ENCODE results near the gene DALRD3.

Gene DALRD3

DNA sequence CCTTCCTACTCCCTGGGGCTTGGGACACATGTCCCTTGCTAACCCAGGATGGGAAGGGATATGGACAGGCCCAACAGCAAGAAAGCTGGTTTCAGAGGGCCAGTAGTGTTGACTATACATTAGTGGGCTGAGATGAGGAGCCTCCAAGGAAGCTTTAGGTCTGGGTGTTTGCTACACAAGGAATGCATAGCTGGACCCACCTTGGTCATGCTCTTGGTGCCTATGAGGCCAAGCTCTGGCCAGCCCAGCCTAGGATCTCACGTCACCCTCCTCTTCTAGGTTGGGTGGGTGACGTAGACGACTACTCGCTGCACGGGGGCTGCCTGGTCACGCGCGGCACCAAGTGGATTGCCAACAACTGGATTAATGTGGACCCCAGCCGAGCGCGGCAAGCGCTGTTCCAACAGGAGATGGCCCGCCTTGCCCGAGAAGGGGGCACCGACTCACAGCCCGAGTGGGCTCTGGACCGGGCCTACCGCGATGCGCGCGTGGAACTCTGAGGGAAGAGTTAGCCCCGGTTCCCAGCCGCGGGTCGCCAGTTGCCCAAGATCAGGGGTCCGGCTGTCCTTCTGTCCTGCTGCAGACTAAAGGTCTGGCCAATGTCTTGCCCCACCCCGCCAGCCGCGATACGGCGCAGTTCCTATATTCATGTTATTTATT is 11.8 kb downstream of the DALRD3 start:
- Histone ChIP-seq H3K9me3 (ENCODE audit: low read length) (no peaks in the 10 kb centered on the region), H3K4me1 (ENCODE audit: insufficient read depth, low read length) (peaks cover 17% of the 10 kb centered on the region), H3K27me3 (ENCODE audit: insufficient read depth, low read length) (no peaks in the 10 kb centered on the region), H3K36me3 (ENCODE audit: insufficient read depth, low read length) (peaks cover 5% of the 10 kb centered on the region), H2AFZ (ENCODE audit: low read depth, low read length) (peak overlapping the region; percentile 29), H3K4me3 (ENCODE audit: low read length) (peak overlapping the region; percentile 61)

DNA sequence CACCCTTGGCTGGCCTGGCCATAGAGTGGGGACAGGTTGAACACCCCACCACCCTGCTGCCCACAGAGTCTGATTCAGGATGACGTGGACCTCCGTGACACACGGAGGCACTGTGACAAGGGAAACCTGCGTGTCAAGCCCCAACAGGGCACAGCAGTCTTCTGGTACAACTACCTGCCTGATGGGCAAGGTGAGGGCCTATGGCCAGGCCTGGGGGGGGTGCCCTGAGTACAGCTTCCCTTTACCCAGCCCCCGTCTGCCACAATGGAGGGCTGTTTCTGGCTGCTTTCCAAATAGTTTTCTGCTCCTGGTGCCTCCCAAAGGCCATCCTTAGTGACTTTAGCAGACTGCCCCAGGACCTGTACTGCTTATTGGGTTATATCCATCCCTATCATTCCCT is 12.4 kb downstream of the DALRD3 start:
- H3K4me3 ChIP-seq (ENCODE audit: low read length), result peak overlapping the region; percentile 61
- H3K4me1 ChIP-seq (ENCODE audit: insufficient read depth, low read length), result peaks cover 17% of the 10 kb centered on the region
- peaks cover 2% of the 10 kb centered on the region for H3K36me3 ChIP-seq (ENCODE audit: insufficient read depth, low read length)
- no peaks in the 10 kb centered on the region for H3K27me3 ChIP-seq (ENCODE audit: insufficient read depth, low read length)
- no peak overlapping the region for H2AFZ ChIP-seq (ENCODE audit: low read depth, low read length)
- H3K9me3 ChIP-seq (ENCODE audit: low read length), result no peaks in the 10 kb centered on the region

DNA sequence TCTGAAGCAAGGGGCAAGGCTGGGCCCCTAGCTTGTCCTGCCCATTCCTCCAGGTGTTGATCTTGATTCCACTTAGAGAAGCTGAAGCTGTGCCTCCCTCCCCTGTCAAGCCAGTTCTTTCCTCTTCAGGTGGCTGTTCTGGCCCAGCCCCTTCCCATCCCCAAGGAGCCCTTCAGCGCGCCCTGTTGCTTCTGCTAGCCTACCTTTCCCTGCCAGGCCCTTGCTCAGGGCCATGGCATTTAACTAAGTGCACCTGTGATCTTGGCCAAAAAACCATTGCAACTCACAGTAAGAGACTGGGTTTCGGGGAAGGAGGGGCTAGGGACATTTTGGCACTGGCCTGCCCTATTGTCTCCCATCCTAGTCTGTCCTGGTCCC is 13.1 kb downstream of the DALRD3 start:
- H3K27me3 ChIP-seq (ENCODE audit: insufficient read depth, low read length), result no peaks in the 10 kb centered on the region
- H3K9me3 ChIP-seq (ENCODE audit: low read length), result no peaks in the 10 kb centered on the region
- H2AFZ ChIP-seq (ENCODE audit: low read depth, low read length), result no peak overlapping the region
- peaks cover 2% of the 10 kb centered on the region for H3K36me3 ChIP-seq (ENCODE audit: insufficient read depth, low read length)
- no peak overlapping the region for H3K4me3 ChIP-seq (ENCODE audit: low read length)
- peaks cover 17% of the 10 kb centered on the region for H3K4me1 ChIP-seq (ENCODE audit: insufficient read depth, low read length)

DNA sequence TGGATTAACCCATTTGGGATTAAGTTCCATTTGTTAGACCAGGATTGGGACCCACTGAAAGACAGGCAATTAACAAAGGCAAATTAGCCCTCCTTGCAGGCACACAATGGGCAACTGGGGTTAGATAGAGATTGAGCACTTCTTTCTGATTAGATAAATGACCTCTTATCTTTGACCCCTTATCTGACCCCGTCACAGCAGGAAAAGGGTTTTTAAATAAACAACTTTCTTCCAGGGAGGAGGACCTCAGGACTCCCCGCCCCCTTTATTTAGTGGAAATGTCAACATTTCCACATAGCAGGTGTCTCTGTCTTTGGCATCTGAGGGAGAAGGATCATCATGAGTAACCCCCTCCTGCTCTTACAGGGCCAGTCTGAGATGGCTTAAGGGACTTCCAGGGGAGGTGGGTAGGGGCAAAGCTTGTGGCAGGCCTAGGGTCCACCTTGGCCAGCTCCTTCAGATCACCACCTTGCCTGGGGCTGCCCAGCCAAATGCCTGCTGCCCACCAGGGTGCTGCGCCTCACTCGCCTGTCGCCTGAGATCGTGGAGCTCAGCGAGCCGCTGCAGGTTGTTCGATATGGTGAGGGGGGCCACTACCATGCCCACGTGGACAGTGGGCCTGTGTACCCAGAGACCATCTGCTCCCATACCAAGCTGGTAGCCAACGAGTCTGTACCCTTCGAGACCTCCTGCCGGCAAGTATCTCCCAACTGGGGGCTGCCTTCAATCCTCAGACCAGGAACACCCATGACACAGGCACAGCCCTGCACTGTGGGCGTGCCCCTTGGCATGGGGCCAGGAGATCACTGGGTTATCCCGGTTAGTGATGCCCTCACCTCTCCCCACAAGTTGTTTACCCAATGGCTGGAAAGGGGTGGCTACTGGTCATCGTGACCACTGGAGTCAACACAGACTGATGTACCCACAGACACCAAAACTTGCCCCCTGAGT is 13.8 kb downstream of the DALRD3 start:
- no peak overlapping the region for H3K4me3 ChIP-seq (ENCODE audit: low read length)
- H3K27me3 ChIP-seq (ENCODE audit: insufficient read depth, low read length), result no peaks in the 10 kb centered on the region
- H3K36me3 ChIP-seq (ENCODE audit: insufficient read depth, low read length), result peaks cover 2% of the 10 kb centered on the region
- no peak overlapping the region for H2AFZ ChIP-seq (ENCODE audit: low read depth, low read length)
- no peaks in the 10 kb centered on the region for H3K9me3 ChIP-seq (ENCODE audit: low read length)
- H3K4me1 ChIP-seq (ENCODE audit: insufficient read depth, low read length), result peaks cover 20% of the 10 kb centered on the region

DNA sequence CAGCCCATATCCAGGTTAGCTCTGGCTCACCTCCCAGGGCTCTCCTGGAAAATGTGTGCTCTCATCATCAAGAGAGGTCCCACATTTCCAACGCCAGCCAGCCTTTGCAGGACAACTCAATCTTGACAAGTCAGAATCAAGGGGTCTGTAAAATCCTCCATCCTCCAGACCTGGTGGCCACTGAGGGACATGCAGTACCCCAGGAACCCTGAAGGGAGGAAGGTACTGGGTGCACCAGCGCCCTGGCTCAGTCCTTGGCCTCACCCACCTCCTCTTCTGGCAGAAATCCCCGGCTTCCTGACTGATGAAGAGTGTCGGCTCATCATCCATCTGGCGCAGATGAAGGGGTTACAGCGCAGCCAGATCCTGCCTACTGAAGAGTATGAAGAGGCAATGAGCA is 17.2 kb downstream of the DALRD3 start:
- Histone ChIP-seq H2AFZ (ENCODE audit: low read depth, low read length) (no peak overlapping the region), H3K27me3 (ENCODE audit: insufficient read depth, low read length) (no peaks in the 10 kb centered on the region), H3K4me1 (ENCODE audit: insufficient read depth, low read length) (peaks cover 36% of the 10 kb centered on the region), H3K36me3 (ENCODE audit: insufficient read depth, low read length) (no peaks in the 10 kb centered on the region), H3K4me3 (ENCODE audit: low read length) (no peak overlapping the region), H3K9me3 (ENCODE audit: low read length) (no peaks in the 10 kb centered on the region)

DNA sequence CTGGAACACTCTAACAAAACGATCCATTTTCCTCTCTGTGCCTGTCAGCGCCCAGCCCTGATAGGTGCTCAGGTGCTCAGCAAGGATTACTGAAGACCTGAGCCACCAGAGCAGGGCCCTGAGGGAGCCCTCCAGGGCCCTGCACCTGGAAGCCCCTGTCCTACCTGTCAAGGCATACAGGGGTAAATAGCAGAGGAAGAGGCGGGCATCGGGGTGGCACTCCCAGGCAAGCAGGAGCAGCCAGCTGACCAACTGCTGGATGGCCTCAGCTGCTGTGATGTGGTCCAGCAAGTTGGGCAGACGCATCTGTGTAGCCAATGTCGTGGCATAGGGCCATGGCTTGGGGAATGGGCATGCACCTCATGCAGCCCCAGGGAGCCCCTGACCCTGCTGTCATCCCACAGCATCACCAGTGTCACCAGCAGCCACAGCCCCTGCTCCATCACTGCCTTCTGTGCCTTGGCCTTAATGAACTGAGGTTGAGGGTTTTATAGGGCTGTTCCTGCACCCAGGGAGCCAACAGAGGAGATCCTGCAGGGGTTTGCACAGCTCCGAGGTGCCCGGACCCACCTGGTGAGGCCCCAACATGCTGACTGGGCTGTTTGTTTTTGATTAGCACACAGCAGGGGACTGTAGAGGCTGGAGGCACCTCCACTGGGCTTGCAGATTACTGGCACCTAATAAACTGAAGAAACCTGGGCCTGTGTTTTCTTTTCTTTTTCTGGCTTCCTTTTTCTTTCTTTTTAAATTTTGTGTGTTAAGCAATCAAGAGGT is 19.1 kb downstream of the DALRD3 start:
- H3K4me3 ChIP-seq (ENCODE audit: low read length), result no peak overlapping the region
- no peaks in the 10 kb centered on the region for H3K9me3 ChIP-seq (ENCODE audit: low read length)
- H2AFZ ChIP-seq (ENCODE audit: low read depth, low read length), result no peak overlapping the region
- H3K27me3 ChIP-seq (ENCODE audit: insufficient read depth, low read length), result no peaks in the 10 kb centered on the region
- peaks cover 3% of the 10 kb centered on the region for H3K36me3 ChIP-seq (ENCODE audit: insufficient read depth, low read length)
- peaks cover 34% of the 10 kb centered on the region for H3K4me1 ChIP-seq (ENCODE audit: insufficient read depth, low read length)

DNA sequence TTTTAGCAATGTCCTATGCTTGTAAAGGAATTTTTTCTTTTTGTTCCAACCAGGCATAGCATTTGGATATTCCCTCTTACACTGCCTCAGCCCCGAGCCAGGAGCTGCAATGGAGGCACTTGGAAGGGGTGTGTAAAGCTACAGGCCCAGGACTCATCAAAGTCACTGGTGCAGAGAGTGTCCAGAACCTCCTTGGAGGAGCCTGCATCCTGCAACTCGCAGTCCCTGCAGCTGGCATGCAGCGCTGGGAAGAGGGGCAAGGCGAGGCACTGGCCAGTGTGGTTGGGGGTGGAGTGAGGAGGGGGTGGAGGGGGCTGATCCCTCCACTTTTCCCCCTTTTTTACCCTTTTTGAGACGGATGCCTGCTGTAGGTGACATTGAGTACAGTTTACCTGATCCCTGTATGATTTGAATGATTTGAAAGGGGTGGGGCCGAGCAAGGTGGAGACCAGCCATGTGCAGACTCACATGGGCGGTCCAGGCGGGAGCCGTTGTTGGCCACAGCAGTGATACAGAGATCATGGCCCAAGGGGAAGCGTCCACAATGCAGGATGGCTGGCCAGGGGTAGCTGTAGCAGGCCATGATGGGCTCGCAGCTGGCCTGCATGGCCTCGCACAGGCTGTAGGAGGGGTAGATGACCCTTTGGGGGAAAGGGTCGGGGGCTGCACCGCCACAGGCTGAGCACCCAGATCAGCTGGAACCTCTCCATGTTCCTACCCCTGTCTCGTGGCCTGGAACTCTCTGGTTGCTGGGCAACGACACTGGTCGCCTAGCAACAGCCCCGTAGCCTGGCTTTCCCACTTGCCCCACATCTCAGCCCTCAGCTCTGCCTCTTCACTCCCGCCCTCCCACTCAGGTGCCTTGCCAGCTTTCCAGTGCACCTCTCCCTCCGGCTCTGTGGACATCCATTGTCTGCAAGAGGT is 20.4 kb downstream of the DALRD3 start:
- peaks cover 34% of the 10 kb centered on the region for H3K4me1 ChIP-seq (ENCODE audit: insufficient read depth, low read length)
- H3K4me3 ChIP-seq (ENCODE audit: low read length), result no peak overlapping the region
- H3K9me3 ChIP-seq (ENCODE audit: low read length), result no peaks in the 10 kb centered on the region
- no peak overlapping the region for H2AFZ ChIP-seq (ENCODE audit: low read depth, low read length)
- peaks cover 5% of the 10 kb centered on the region for H3K36me3 ChIP-seq (ENCODE audit: insufficient read depth, low read length)
- H3K27me3 ChIP-seq (ENCODE audit: insufficient read depth, low read length), result no peaks in the 10 kb centered on the region

DNA sequence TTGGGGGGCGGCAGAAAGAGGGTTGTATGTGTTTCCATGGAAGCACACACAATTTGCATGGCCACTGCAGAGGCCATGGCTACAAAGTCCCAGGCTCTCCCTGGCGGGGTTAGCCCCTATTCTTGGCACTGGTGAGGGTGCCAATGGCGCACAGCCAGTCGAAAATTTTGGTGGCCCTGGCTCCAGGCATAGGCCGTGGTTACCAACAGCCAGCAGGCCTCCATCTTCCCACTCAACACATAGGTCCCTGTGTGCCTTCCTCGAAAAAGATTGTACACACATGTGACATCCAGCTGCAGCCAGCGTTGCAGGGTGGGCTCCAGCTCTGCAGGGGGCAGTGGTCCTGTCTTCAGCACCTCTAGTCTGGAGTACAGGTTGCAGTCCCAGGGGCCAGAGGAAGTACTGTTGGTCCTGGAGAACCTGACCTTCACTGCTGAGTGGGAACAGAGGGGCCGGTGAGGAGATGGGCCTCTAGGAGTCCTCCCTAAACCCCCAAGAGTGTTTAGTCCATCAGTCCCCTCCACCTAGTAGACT is 21.2 kb downstream of the DALRD3 start:
- peaks cover 34% of the 10 kb centered on the region for H3K4me1 ChIP-seq (ENCODE audit: insufficient read depth, low read length)
- H3K4me3 ChIP-seq (ENCODE audit: low read length), result no peak overlapping the region
- H3K36me3 ChIP-seq (ENCODE audit: insufficient read depth, low read length), result peaks cover 5% of the 10 kb centered on the region
- H2AFZ ChIP-seq (ENCODE audit: low read depth, low read length), result no peak overlapping the region
- no peaks in the 10 kb centered on the region for H3K9me3 ChIP-seq (ENCODE audit: low read length)
- no peaks in the 10 kb centered on the region for H3K27me3 ChIP-seq (ENCODE audit: insufficient read depth, low read length)

DNA sequence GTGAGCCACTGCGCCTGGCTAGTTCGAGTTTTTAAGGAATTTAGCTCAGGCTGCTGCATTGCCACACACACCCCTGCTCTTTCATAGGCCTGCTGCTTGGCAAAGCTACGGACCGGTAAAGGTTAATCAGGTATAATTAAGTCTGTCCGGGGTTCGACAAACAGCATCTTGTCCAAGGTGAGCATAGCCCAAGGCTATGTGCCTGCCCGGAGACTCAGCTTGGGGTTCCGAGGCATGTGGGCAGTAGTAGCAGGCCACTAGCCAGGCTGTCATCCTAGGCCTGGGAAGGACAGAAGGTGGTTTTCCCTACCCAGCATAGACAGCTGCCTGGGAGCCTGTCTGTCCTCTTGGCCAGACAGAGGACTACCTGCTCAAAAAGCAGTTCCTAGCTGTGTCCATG is 21.7 kb downstream of the DALRD3 start:
- Histone ChIP-seq H3K4me3 (ENCODE audit: low read length) (no peak overlapping the region), H3K27me3 (ENCODE audit: insufficient read depth, low read length) (no peaks in the 10 kb centered on the region), H2AFZ (ENCODE audit: low read depth, low read length) (no peak overlapping the region), H3K4me1 (ENCODE audit: insufficient read depth, low read length) (peaks cover 36% of the 10 kb centered on the region), H3K9me3 (ENCODE audit: low read length) (no peaks in the 10 kb centered on the region), H3K36me3 (ENCODE audit: insufficient read depth, low read length) (peaks cover 5% of the 10 kb centered on the region)

DNA sequence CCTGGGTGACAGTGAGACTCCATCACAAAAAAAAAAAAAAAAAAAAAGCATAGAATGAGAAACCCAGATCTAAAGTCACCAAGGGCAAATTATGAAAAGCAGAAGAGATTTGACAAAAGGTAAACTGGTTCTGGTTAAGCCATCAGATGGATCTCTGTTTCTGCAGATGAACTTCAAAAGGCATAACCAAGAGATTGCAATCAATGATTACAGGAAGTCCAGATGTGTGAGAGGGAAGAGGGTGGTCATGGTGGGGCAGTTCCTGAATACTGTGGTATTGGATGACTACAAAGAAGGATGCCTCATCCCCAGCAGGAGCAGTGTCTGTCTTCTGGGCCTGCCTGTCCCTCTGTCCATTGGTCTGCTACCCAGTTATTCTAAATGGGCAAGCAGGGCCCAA is 24.5 kb downstream of the DALRD3 start:
- H2AFZ ChIP-seq (ENCODE audit: low read depth, low read length), result no peak overlapping the region
- no peaks in the 10 kb centered on the region for H3K27me3 ChIP-seq (ENCODE audit: insufficient read depth, low read length)

DNA sequence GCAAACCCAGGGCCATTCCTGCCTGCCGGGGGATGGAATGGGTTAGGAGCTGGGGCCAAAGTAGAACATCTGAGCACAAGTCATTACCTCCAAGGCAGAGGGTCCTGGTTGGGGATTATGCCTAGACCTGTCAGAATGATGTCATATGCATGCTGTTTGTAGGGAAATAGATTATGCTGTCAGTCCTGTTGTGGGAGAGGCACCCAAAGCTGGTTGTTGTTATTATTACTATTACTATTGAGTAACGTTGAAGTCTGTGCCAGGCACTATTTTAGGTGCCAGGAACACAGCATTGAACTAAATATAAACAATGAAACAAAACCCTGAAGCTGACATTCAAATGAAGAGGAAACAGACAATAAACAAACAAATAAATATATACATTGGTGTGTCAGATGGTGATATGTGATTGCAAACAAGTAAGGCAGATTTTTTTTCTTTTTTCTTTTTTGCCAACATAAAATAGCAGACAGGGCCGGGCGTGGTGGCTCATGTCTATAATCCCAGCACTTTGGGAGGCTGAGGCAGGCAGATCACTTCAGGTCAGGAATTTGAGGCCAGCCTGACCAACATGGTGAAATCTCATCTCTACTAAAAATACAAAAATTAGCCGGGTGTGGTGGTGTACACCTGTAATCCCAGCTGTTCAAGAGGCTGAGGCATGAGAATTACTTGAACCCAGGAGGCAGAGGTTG is 26.4 kb downstream of the DALRD3 start:
- H3K36me3 ChIP-seq (ENCODE audit: insufficient read depth, low read length), result peaks cover 5% of the 10 kb centered on the region
- H3K9me3 ChIP-seq (ENCODE audit: low read length), result no peaks in the 10 kb centered on the region
- H3K27me3 ChIP-seq (ENCODE audit: insufficient read depth, low read length), result no peaks in the 10 kb centered on the region
- H3K4me3 ChIP-seq (ENCODE audit: low read length), result no peak overlapping the region
- H3K4me1 ChIP-seq (ENCODE audit: insufficient read depth, low read length), result peaks cover 23% of the 10 kb centered on the region
- H2AFZ ChIP-seq (ENCODE audit: low read depth, low read length), result no peak overlapping the region

More for the DNA sequence above, 24.5 kb downstream of the DALRD3 start:
- H3K36me3 ChIP-seq (ENCODE audit: insufficient read depth, low read length), result peaks cover 5% of the 10 kb centered on the region
- no peak overlapping the region for H3K4me3 ChIP-seq (ENCODE audit: low read length)
- H3K4me1 ChIP-seq (ENCODE audit: insufficient read depth, low read length), result peaks cover 41% of the 10 kb centered on the region
- no peaks in the 10 kb centered on the region for H3K9me3 ChIP-seq (ENCODE audit: low read length)
